ENCODE data around the gene RMI1.

The RMI1 gene

GRCh38 chr9:83969602-83970001, 11.0 kb upstream of the RMI1 start:
- DNase-seq, result no peak

- DNase-seq, result no peak
Measured at GRCh38 chr9:83971485-83971884, 9.1 kb upstream of the RMI1 start.

- no peak for DNase-seq
Measured at GRCh38 chr9:83972286-83972685, 8.3 kb upstream of the RMI1 start.

- DNase-seq, result no peak
Measured at GRCh38 chr9:83975300-83975699, 5.3 kb upstream of the RMI1 start.

GRCh38 chr9:83976372-83976771, 4.2 kb upstream of the RMI1 start:
- DNase-seq, result no peak

- DNase-seq, result no peak
Measured at GRCh38 chr9:83977196-83977595, 3.4 kb upstream of the RMI1 start.

- DNase-seq, result peak; percentile 88
Measured at GRCh38 chr9:83978992-83979811, 1.4 kb upstream of the RMI1 start.

GRCh38 chr9:83979812-83980394, 702 bp upstream of the RMI1 start, which contains the start of gene HNRNPK:
Gene HNRNPK, minus strand, starts transcription at chr9:83980215. Its CDS starts 1,963 bp downstream, at chr9:83978252.
- DNase-seq, result peak; percentile 99

- DNase-seq, result peak; percentile 58
Measured at GRCh38 chr9:83981126-83981871, 694 bp downstream of the RMI1 start.

- no peak for DNase-seq
Measured at GRCh38 chr9:83986195-83986594, 5.6 kb downstream of the RMI1 start.

GRCh38 chr9:83986765-83987401, 6.3 kb downstream of the RMI1 start:
- DNase-seq, result peak; percentile 40

GRCh38 chr9:83987402-83987791, 6.8 kb downstream of the RMI1 start:
- DNase-seq, result no peak

GRCh38 chr9:83988411-83988810, 7.8 kb downstream of the RMI1 start:
- no peak for DNase-seq

GRCh38 chr9:83991355-83991754, 10.8 kb downstream of the RMI1 start:
- no peak for DNase-seq

GRCh38 chr9:83992407-83992806, 11.8 kb downstream of the RMI1 start:
- DNase-seq, result no peak

- no peak for DNase-seq
Measured at GRCh38 chr9:83992901-83993300, 12.3 kb downstream of the RMI1 start.

GRCh38 chr9:83996126-83996525, 15.5 kb downstream of the RMI1 start:
- no peak for DNase-seq

GRCh38 chr9:83999141-83999918, 18.7 kb downstream of the RMI1 start:
- no peak for DNase-seq

- DNase-seq, result peak; percentile 57
Measured at GRCh38 chr9:84000186-84000585, 19.6 kb downstream of the RMI1 start.

GRCh38 chr9:84001621-84002020, 21.0 kb downstream of the RMI1 start:
- no peak for DNase-seq

GRCh38 chr9:84002344-84002743, 21.7 kb downstream of the RMI1 start:
- DNase-seq, result no peak

- no peak for DNase-seq
Measured at GRCh38 chr9:84003246-84003645, 22.6 kb downstream of the RMI1 start.

- DNase-seq, result no peak
Measured at GRCh38 chr9:84007662-84008061, 27.1 kb downstream of the RMI1 start.
